Body of pancreas (tissue), 4 donors: ENCODE results near the gene KRTAP12-3. TPM values are rescaled to one million over a fixed set of nuclear protein-coding genes. Genes with fewer than 3 reads are reported as not detected.
"Not testable (repeated sequence)": the region's sequence is repeated elsewhere in the genome, so short reads cannot be mapped to it uniquely, and the experiment has no call there.

Source experiments
- ATAC-seq: fragments of 150-250 bp; one replicate; pipeline ENCODE4 v1.9.1; 2016
- DNase-seq, 4 donors: peaks; one replicate each; pipeline ENCODE4 v3.0.0-alpha.2; 2019
- H3K27ac ChIP-seq, 4 donors: fragments of 200-600 bp; sonication (generic); 1 replicate in 3 of 4; 2 replicates in 1 of 4; pipeline versions ENCODE4 v1.5.1 to v1.6.1; 2016 to 2019; ENCODE audit warnings: mild to moderate bottlenecking in 1 of 4, mixed read lengths in 1 of 4, moderate library complexity in 1 of 4
- H3K27me3 ChIP-seq, 2 donors: fragments of 200-600 bp; sonication (generic); one replicate each; pipeline ENCODE4 v1.6.0; 2016; ENCODE audit warnings: mild to moderate bottlenecking in 1 of 2
- H3K36me3 ChIP-seq, 2 donors: fragments of 200-600 bp; sonication (generic); replicated peaks in 1 of 2; 2 replicates each; pipeline ENCODE4 v1.5.1; 2016; ENCODE audit warnings: low read depth in 2 of 2; ENCODE audit not compliant: insufficient read depth in 1 of 2
- H3K4me1 ChIP-seq: fragments of 200-600 bp; sonication (generic); one replicate; pipeline ENCODE4 v1.6.0; 2016
- H3K4me3 ChIP-seq, 2 donors: fragments of 200-600 bp; sonication (generic); 1 replicate in 1 of 2; 2 replicates in 1 of 2; pipeline ENCODE4 v1.5.1; 2016 to 2019
- H3K9me3 ChIP-seq, 3 donors: fragments of 200-600 bp; sonication (generic); 1 replicate in 2 of 3; 2 replicates in 1 of 3; pipeline ENCODE4 v1.5.1; 2016
- CTCF ChIP-seq, 7 experiments: fragments of 450-650 bp in 4 of 7; fragments of 200-600 bp in 3 of 7; sonication (generic) in 3 of 7; IDR thresholded peaks; one replicate each; pipeline ENCODE4 v1.5.1; 2016 to 2019; ENCODE audit warnings: antibody characterized with exemption in 7 of 7
- POLR2A ChIP-seq, 3 donors: fragments of 450-650 bp; IDR thresholded peaks; one replicate each; pipeline ENCODE4 v1.6.1; 2016; ENCODE audit warnings: antibody characterized with exemption in 3 of 3, mild to moderate bottlenecking in 2 of 3
- WGBS, 2 donors: methylation state at CpG; one replicate each; pipeline ENCODE4 v1.1.5; 2017; 5-methylcytosine and 5-hydroxymethylcytosine counted together
- intact Hi-C: fragments of 100-400 bp; cut with DNase I; formaldehyde crosslinking; loops from one replicate; pipeline ENCODE4 v1.15.1; 2023
- total RNA-seq, 2 donors: library from RNA; depleted of rRNA; stranded (reverse); fragments of >200 nt; gene quantifications; one replicate each; pipeline ENCODE4 v1.1.0, GENCODE V29; 2016

The KRTAP12-3 gene
- total RNA-seq, 2 donors from 2014 or later: not detected

- H3K4me1 ChIP-seq: no peaks in the 10 kb centered on the region
- H3K4me3 ChIP-seq: no peak within 1 kb of the TSS
- TF ChIP-seq POLR2A (IDR thresholded peaks at IDR 0.05) (no peak), CTCF (IDR thresholded peaks at IDR 0.05) (no peak)
- no peak within 1 kb of the TSS for H3K27ac ChIP-seq
- intact Hi-C loops: no loop called here
- H3K36me3 ChIP-seq: no peaks in the 10 kb centered on the region
- peaks cover 0 to 14% (median 0%) of the 10 kb centered on the region in 3 donors for H3K9me3 ChIP-seq
- no peak for ATAC-seq
- no peak for DNase-seq
- H3K27me3 ChIP-seq: no peaks in the 10 kb centered on the region
- WGBS, 2 donors: 49 to 65% methylated on average over 4 to 6 of the region's 7 CpGs
These were observed 31.0 kb upstream of the KRTAP12-3 start, which contains the start of gene KRTAP10-9 for GRCh38 chr21:44626673-44627143. Gene KRTAP10-9 (plus strand): TSS chr21:44627093. CDS start chr21:44627172, 79 bp downstream.

- intact Hi-C loops, H3K4me1 ChIP-seq, H3K27me3 ChIP-seq, H3K27ac ChIP-seq, ATAC-seq, H3K36me3 ChIP-seq, DNase-seq, H3K4me3 ChIP-seq: not testable (repeated sequence)
- peaks cover 0 to 17% (median 0%) of the 10 kb centered on the region in 3 donors for H3K9me3 ChIP-seq
- WGBS, 2 donors: 64 to 68% methylated on average over 11 to 15 of the region's 20 CpGs
These were observed 30.4 kb upstream of the KRTAP12-3 start for GRCh38 chr21:44627181-44627822.

GRCh38 chr21:44627831-44628233 lies 29.9 kb upstream of the KRTAP12-3 start:
- DNase-seq, intact Hi-C loops, H3K4me1 ChIP-seq, ATAC-seq, H3K36me3 ChIP-seq, H3K27me3 ChIP-seq, H3K4me3 ChIP-seq, H3K27ac ChIP-seq: not testable (repeated sequence)
- peaks cover 0 to 15% (median 0%) of the 10 kb centered on the region in 3 donors for H3K9me3 ChIP-seq
- 20 to 43% methylated on average over 1 to 10 of the region's 15 CpGs for WGBS, 2 donors

GRCh38 chr21:44628707-44629391 lies 28.9 kb upstream of the KRTAP12-3 start:
- WGBS, 2 donors: 59 to 66% methylated on average over 9 to 18 of the region's 18 CpGs
- Histone ChIP-seq H3K27me3 (no peaks in the 10 kb centered on the region), H3K4me1 (no peaks in the 10 kb centered on the region), H3K4me3 (no peak overlapping the region), H3K9me3 (peaks cover 0 to 6% (median 0%) of the 10 kb centered on the region in 3 donors), H3K36me3 (no peaks in the 10 kb centered on the region), H3K27ac (no peak overlapping the region)
- intact Hi-C loops: no loop called here
- ATAC-seq: no peak
- no peak for DNase-seq
- TF ChIP-seq CTCF (IDR thresholded peaks at IDR 0.05) (no peak), POLR2A (IDR thresholded peaks at IDR 0.05) (no peak)

GRCh38 chr21:44630440-44630839 lies 27.3 kb upstream of the KRTAP12-3 start:
- Histone ChIP-seq H3K27ac (no peak overlapping the region), H3K9me3 (peaks cover 0 to 6% (median 0%) of the 10 kb centered on the region in 3 donors), H3K27me3 (no peaks in the 10 kb centered on the region), H3K36me3 (no peaks in the 10 kb centered on the region), H3K4me3 (no peak overlapping the region), H3K4me1 (no peaks in the 10 kb centered on the region)
- intact Hi-C loops: no loop called here
- DNase-seq: no peak
- no peak for TF ChIP-seq POLR2A (IDR thresholded peaks at IDR 0.05)
- ATAC-seq: no peak
- 58 to 100% methylated on average over 2 of the region's 2 CpGs for WGBS, 2 donors

GRCh38 chr21:44632067-44632466 lies 25.7 kb upstream of the KRTAP12-3 start:
- intact Hi-C loops: no loop called here
- peaks cover 0 to 6% (median 0%) of the 10 kb centered on the region in 3 donors for H3K9me3 ChIP-seq
- no peaks in the 10 kb centered on the region for H3K4me1 ChIP-seq
- H3K27me3 ChIP-seq: no peaks in the 10 kb centered on the region
- no peak for ATAC-seq
- no peak for DNase-seq
- WGBS, 2 donors: 68 to 70% methylated on average over 1 of the region's 1 CpG
- H3K27ac ChIP-seq: no peak overlapping the region
- TF ChIP-seq POLR2A (IDR thresholded peaks at IDR 0.05): no peak
- TF ChIP-seq CTCF (IDR thresholded peaks at IDR 0.05): no peak
- no peaks in the 10 kb centered on the region for H3K36me3 ChIP-seq
- no peak overlapping the region for H3K4me3 ChIP-seq
